Measurements from ENCODE around the gene DPP10.
"Not testable (repeated sequence)": the region's sequence is repeated elsewhere in the genome, so short reads cannot be mapped to it uniquely, and the experiment has no call there.

DPP10 gene

GRCh38 chr2:114517580-114517979 lies 75.1 kb downstream of the DPP10 start:
- DNase-seq = no peak

GRCh38 chr2:114518738-114519137 lies 76.3 kb downstream of the DPP10 start:
- no peak for DNase-seq

GRCh38 chr2:114522612-114523011 lies 80.2 kb downstream of the DPP10 start:
- DNase-seq = not testable (repeated sequence)

GRCh38 chr2:114525955-114526354 lies 83.5 kb downstream of the DPP10 start:
- no peak for DNase-seq

- no peak for DNase-seq
Measured at GRCh38 chr2:114526841-114527240, 84.4 kb downstream of the DPP10 start.

GRCh38 chr2:114527330-114527983 lies 85.0 kb downstream of the DPP10 start:
- DNase-seq = no peak

- no peak for DNase-seq
Measured at GRCh38 chr2:114534116-114535084, 92.0 kb downstream of the DPP10 start.

GRCh38 chr2:114537777-114538176 lies 95.3 kb downstream of the DPP10 start:
- DNase-seq = no peak

GRCh38 chr2:114542695-114543094 lies 100.3 kb downstream of the DPP10 start:
- no peak for DNase-seq

- DNase-seq = no peak
Measured at GRCh38 chr2:114543236-114543766, 100.9 kb downstream of the DPP10 start.

GRCh38 chr2:114545052-114545451 lies 102.6 kb downstream of the DPP10 start:
- DNase-seq = no peak

- DNase-seq = no peak
Measured at GRCh38 chr2:114546531-114546930, 104.1 kb downstream of the DPP10 start.

GRCh38 chr2:114548151-114548550 lies 105.7 kb downstream of the DPP10 start:
- DNase-seq = no peak

- DNase-seq = no peak
Measured at GRCh38 chr2:114550364-114550763, 107.9 kb downstream of the DPP10 start.

GRCh38 chr2:114550895-114551793 lies 108.7 kb downstream of the DPP10 start:
- peak; percentile 33 for DNase-seq

GRCh38 chr2:114553027-114553426 lies 110.6 kb downstream of the DPP10 start:
- DNase-seq = no peak

- DNase-seq = no peak
Measured at GRCh38 chr2:114569166-114569565, 126.7 kb downstream of the DPP10 start.

- DNase-seq = no peak
Measured at GRCh38 chr2:114577657-114578056, 135.2 kb downstream of the DPP10 start.

GRCh38 chr2:114579542-114579941 lies 137.1 kb downstream of the DPP10 start:
- DNase-seq = no peak

- DNase-seq = no peak
Measured at GRCh38 chr2:114580691-114581090, 138.2 kb downstream of the DPP10 start.

- DNase-seq = no peak
Measured at GRCh38 chr2:114598329-114598728, 155.9 kb downstream of the DPP10 start.

GRCh38 chr2:114609203-114609602 lies 166.8 kb downstream of the DPP10 start:
- no peak for DNase-seq

- DNase-seq = no peak
Measured at GRCh38 chr2:114609801-114610200, 167.4 kb downstream of the DPP10 start.

Measured in activated CD4-positive, alpha-beta T cell treated with anti-CD3 and anti-CD28 coated beads, Interleukin-10, Interleukin-2, amounts not matched to agents 100 ng/mL and 50 ng/mL, durations not matched to agents 16 hours and 8 hours (primary cell).